SW480 (cell line): ENCODE measurements around the gene RHCG.

Experiments used
- DNase-seq: peaks from one replicate; pipeline ENCODE4 v3.0.0-alpha.2; 2016; ENCODE audit warnings: low spot score

Gene RHCG

DNA sequence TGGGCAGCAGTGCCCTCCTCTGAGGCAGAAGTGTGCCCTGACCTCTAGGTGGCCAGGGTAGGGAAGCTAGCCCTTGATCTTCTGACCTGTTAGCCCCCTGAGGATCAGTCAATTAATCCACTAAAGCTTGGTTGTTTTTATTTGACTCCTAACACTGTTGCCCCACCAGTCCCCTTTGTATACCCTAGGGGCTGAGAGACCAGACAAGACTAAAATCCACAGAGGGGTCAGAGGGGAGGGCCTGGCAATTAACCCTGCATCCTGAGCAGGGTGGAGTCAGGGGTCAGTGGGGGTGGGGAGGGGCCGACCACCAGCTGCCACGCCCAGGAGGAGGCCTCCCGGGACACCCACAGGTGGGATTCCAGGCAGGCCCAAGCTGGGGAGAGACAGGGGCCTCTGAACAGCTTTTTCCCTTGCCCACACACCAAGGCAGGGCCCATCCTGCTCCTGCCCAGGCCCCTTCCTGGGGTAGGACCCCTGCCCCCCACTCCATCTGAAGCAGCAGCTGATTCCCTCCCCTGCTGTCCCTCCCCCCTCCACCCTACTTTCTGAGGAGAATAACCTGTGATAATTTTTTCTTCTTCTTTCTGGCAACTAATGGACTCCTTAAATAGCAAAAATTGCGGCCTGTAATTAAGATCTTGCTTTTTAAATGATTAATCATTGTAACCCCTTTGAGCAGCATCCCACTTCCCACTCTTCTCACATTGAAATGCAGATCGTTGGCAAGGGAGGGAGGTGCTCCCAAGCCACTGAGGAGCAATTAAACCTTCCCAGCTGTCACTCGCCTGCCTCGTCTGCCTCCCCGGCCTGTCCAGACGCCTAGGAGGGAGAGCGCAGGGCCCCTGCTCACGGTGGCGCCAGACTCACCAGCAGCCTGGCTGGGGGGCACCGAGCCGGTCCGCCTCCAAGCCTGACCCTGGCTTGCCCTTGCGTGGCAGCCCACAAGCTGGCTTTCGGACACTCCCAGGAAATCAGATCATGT, 51.9 kb downstream of the RHCG start:
- DNase-seq, result no peak

- no peak for DNase-seq
Observed at GRCh38 chr15:89443581-89443980, 52.8 kb downstream of the RHCG start.

- DNase-seq, result peak; percentile 26
Observed at GRCh38 chr15:89442671-89443307, 53.6 kb downstream of the RHCG start.

DNA sequence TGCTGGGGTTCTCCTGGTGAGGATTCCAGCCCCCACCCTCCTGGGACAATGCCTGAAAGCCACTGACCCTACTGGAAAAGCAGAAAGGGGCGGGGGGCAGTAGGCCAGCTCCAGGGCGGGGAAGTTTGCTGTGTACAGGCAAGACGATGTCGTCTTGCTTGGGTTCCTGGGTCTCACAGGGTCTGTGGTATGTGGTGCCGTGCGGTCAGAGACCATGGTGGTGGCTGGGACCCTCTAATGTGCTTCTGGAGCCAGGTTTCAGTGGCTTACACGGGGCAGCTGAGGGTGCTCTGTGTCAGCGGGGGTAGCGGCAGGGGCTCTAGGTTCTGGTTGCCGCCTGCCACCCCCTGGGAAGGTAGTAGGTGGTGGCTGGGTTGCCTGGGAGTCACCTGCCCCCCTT, 54.2 kb downstream of the RHCG start:
- no peak for DNase-seq

GRCh38 chr15:89441295-89441812, 55.0 kb downstream of the RHCG start:
- no peak for DNase-seq

DNA sequence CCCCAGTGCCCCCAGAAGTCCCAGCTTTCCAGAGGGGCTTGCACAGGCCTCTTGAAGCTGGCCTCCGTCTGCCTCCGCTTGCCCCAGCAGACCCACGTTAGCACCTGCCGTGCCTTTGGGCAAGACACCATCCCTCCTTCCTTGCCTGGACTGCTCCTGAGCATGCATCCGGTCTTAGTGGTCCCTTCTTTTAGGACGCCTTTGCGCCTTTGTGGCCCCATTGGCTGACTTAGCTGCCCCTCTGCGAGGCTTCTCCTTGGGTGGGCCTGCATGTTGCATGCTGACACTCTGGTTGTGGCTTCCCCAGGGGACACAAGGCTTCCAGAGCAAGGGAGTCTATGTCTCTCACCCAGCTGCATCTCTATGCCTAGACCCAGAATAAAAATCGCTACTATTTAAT, 56.6 kb downstream of the RHCG start:
- DNase-seq, result no peak

DNA sequence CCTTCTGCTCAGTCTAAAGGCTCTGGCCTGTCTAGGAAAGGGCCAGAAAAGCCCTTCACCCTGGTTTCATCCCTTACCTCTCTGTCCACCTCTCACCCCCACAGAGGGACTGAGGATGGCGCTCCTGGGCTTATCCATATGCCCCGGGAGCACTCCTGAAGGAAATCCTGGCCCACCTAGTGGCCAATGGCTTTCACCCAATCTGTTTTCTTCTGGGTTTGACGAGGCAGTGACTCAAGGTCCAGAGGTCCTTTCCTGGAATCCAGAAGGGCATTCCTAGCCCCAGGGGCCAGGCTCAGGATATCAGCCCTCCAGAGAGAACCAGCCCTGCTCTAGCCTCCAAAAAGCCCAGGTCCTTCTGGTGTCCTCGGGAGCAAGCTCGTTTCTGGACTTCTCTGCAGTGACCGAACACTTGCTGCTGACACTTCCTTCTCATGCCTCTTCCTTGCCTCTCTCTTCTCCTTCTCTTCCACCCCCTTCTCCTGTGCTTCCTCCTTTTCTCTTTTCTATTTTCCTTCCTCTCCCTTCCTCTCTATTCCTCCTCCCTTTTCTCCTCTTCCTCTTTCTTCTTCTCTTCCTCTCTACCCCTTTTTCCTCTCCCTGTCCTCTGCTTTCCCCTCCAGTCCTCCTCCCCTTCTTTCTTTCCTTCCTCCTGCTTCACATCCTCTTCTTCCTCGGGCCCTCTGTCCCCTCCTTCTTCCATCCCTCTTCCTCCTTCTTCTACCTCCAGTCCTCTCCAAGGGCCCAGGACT, 59.6 kb downstream of the RHCG start:
- DNase-seq, result no peak

- no peak for DNase-seq
Observed at GRCh38 chr15:89435362-89435761, 61.0 kb downstream of the RHCG start.

GRCh38 chr15:89433686-89434085, 62.7 kb downstream of the RHCG start:
- DNase-seq, result no peak

GRCh38 chr15:89430530-89431341, 65.6 kb downstream of the RHCG start:
- peak; percentile 64 for DNase-seq

DNA sequence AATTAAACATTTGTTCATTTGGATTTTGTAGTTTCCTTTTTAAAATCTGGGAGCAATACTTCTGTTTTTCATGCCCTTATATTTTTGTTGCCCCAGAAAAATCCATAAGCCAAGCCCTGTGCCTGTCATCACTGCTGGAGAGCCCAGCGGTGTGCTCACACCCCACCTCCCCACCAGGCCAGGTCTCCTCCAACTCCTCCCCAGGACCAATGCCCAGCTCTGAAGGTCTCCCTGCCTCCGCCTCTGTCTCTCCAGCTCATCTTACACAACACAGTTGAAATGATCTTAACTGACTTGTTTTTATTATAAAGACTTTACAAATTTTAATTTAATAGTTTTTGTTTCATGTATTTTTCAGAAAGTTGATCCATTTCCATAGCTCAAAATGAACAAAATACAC, 66.4 kb downstream of the RHCG start:
- DNase-seq, result no peak

DNA sequence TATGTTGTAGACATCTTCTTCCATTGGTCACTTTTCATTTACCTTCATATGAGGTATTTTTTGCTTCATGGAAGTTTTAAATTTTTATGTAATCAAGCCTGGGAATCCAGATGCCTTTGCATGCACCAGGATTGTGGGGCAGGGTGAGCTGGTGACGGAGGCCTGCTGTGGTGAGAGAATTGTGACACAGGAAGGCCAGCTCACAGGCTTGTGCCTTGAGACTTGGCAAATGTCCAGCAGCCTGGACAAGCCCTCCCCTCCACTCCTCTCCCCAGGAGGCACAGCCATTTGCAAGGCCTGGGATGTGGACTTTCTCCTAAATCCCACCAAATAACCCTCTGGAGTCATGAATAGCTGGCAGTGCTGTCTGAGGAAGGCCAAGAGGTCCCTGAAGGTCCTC, 67.4 kb downstream of the RHCG start:
- DNase-seq, result no peak

DNA sequence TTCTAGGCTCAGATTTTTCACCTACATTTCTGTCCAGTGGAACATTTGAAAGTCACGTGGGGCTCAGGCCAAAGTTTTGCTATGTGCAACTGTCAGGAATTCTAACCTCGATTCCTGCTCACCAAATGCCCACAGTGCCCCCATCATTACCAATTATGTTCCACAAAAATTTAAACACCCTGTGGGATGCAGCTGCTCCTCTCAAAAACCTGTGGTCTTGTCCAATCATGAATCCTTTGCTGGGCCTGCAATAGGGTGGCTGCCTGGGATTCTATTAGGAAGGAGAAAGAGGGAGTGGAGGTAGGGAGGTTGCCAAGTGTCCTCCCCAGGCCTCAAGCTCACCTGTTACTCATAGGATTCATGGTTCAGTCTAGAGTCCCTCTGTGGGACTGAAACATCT, 68.1 kb downstream of the RHCG start:
- no peak for DNase-seq

GRCh38 chr15:89426500-89426899, 69.9 kb downstream of the RHCG start:
- no peak for DNase-seq

GRCh38 chr15:89423981-89424380, 72.4 kb downstream of the RHCG start:
- DNase-seq, result no peak
